Bronchial epithelial cell (primary cell): ENCODE measurements around the gene S100B. TPM values are rescaled to one million over a fixed set of nuclear protein-coding genes. Genes with fewer than 3 reads are reported as not detected.
A peak's percentile ranks its signal among the peaks of the same experiment; 100 is the strongest.
"Not testable (repeated sequence)": the region's sequence is repeated elsewhere in the genome, so short reads cannot be mapped to it uniquely, and the experiment has no call there.

Source experiments
- DNase-seq: peaks from one replicate; pipeline ENCODE4 v3.0.0-alpha.2; 2010; ENCODE audit warnings: low read depth
- FAIRE-seq: peaks from 2 replicates; lab custom pipeline; 2011; peaks lifted over from hg19 to GRCh38; lab: Jason Lieb, UNC
- H3K27me3 ChIP-seq: 2 replicates; pipeline ENCODE4 v1.5.1; 2011; ENCODE audit warnings: low read length; ENCODE audit not compliant: control insufficient read depth, insufficient read depth
- H3K36me3 ChIP-seq: 2 replicates; pipeline ENCODE4 v1.5.1; 2011; ENCODE audit warnings: low read length; ENCODE audit not compliant: control insufficient read depth, insufficient read depth
- H3K4me3 ChIP-seq: 2 replicates; pipeline ENCODE4 v1.5.1; 2011; ENCODE audit warnings: mild to moderate bottlenecking, low read depth, low read length, control low read depth
- CTCF ChIP-seq: IDR thresholded peaks from 2 replicates; pipeline ENCODE4 v1.5.1; 2011; ENCODE audit warnings: mild to moderate bottlenecking, moderate library complexity, low read length, control low read depth, inconsistent platforms; ENCODE audit not compliant: insufficient read depth, severe bottlenecking
- total RNA-seq: library from RNA; depleted of rRNA; stranded (reverse); fragments of >200 nt; gene quantifications from 2 replicates; pipeline ENCODE4 v1.2.1, GENCODE V29; 2014

S100B gene
- total RNA-seq, 1 donor from 2014 or later: not detected

GRCh38 chr21:46634427-46634826 is 29.5 kb upstream of the S100B start:
- DNase-seq (no peak), FAIRE-seq (no peak)
- peak overlapping the region; percentile 87 for H3K4me3 ChIP-seq
- no peak for TF ChIP-seq CTCF
- peaks cover 2% of the 10 kb centered on the region for H3K36me3 ChIP-seq
- no peaks in the 10 kb centered on the region for H3K27me3 ChIP-seq

- TF ChIP-seq CTCF: no peak
- FAIRE-seq (no peak), DNase-seq (no peak)
- H3K27me3 ChIP-seq: no peaks in the 10 kb centered on the region
- H3K4me3 ChIP-seq: no peak overlapping the region
- H3K36me3 ChIP-seq: peaks cover 2% of the 10 kb centered on the region
Measured at GRCh38 chr21:46633566-46633965, 28.7 kb upstream of the S100B start.

- H3K4me3 ChIP-seq, DNase-seq, H3K36me3 ChIP-seq, H3K27me3 ChIP-seq, FAIRE-seq: not testable (repeated sequence)
Measured at GRCh38 chr21:46630915-46631314, 26.0 kb upstream of the S100B start.

GRCh38 chr21:46628868-46629267 is 24.0 kb upstream of the S100B start:
- FAIRE-seq (no peak), DNase-seq (no peak)
- Histone ChIP-seq H3K4me3 (no peak overlapping the region), H3K27me3 (no peaks in the 10 kb centered on the region), H3K36me3 (no peaks in the 10 kb centered on the region)
- TF ChIP-seq CTCF: no peak

- peak; percentile 15 for DNase-seq
Measured at GRCh38 chr21:46627726-46628125, 22.8 kb upstream of the S100B start.

GRCh38 chr21:46626975-46627501 is 22.2 kb upstream of the S100B start:
- no peak for TF ChIP-seq CTCF
- Histone ChIP-seq H3K36me3 (no peaks in the 10 kb centered on the region), H3K4me3 (no peak overlapping the region), H3K27me3 (no peaks in the 10 kb centered on the region)
- FAIRE-seq: no peak
- DNase-seq: no peak

More at GRCh38 chr21:46627726-46628125, 22.8 kb upstream of the S100B start:
- FAIRE-seq: no peak
- no peaks in the 10 kb centered on the region for H3K36me3 ChIP-seq
- no peaks in the 10 kb centered on the region for H3K27me3 ChIP-seq
- no peak overlapping the region for H3K4me3 ChIP-seq
- TF ChIP-seq CTCF: no peak
